Naive thymus-derived CD4-positive, alpha-beta T cell (primary cell): Measurements from ENCODE around the gene MYO7A. TPM values are rescaled to one million over a fixed set of nuclear protein-coding genes. Genes with fewer than 3 reads are reported as not detected.
A peak's percentile ranks its signal among the peaks of the same experiment; 100 is the strongest.

Experiments used
- ATAC-seq: fragments of 150-1000 bp; cut with Tn5 transposase; 2 replicates; pipeline ENCODE4 v1.10.0; 2021; ENCODE audit warnings: mild to moderate bottlenecking, moderate library complexity
- CTCF ChIA-PET: fragments of 350-600 bp; sonication (Branson Sonifier 250); formaldehyde crosslinking; loops from one replicate; lab custom pipeline; 2021; ENCODE audit warnings: antibody characterized with exemption; lab: Charles Lee
- POLR2A ChIA-PET: fragments of 350-600 bp; sonication (Branson Sonifier 250); formaldehyde crosslinking; loops from one replicate; lab custom pipeline; 2021; ENCODE audit warnings: antibody characterized with exemption, inconsistent platforms; lab: Charles Lee
- DNase-seq, 9 donors: peaks; one replicate each; pipeline versions ENCODE4 v3.0.0 to v3.0.0-alpha.2; 2020 to 2022; ENCODE audit warnings: mixed read lengths in 1 of 9
- H3K27ac ChIP-seq: one replicate; pipeline ENCODE4 v1.7.0; 2013; ENCODE audit warnings: mild to moderate bottlenecking, low read depth, low read length, moderate library complexity
- H3K27me3 ChIP-seq, 2 donors: one replicate each; pipeline ENCODE4 v1.7.0; 2013; ENCODE audit warnings: low read length in 2 of 2, mild to moderate bottlenecking in 2 of 2, moderate library complexity in 2 of 2; ENCODE audit not compliant: control insufficient read depth in 2 of 2, insufficient read depth in 2 of 2
- H3K36me3 ChIP-seq, 3 experiments: 1 replicate in 2 of 3; 2 replicates in 1 of 3; pipeline ENCODE4 v1.7.0; 2013; ENCODE audit warnings: low read length in 3 of 3, mild to moderate bottlenecking in 3 of 3, moderate library complexity in 1 of 3; ENCODE audit not compliant: insufficient read depth in 3 of 3, control insufficient read depth in 2 of 3
- H3K4me1 ChIP-seq, 2 donors: one replicate each; pipeline ENCODE4 v1.7.0; 2013; ENCODE audit warnings: low read length in 2 of 2, mild to moderate bottlenecking in 2 of 2, moderate library complexity in 1 of 2; ENCODE audit not compliant: control insufficient read depth in 2 of 2, insufficient read depth in 2 of 2
- H3K4me3 ChIP-seq: 2 replicates; pipeline ENCODE4 v1.7.0; 2013; ENCODE audit warnings: mild to moderate bottlenecking, low read length
- H3K9me3 ChIP-seq, 3 experiments: 1 replicate in 2 of 3; 2 replicates in 1 of 3; pipeline ENCODE4 v1.7.0; 2013; ENCODE audit warnings: low read length in 3 of 3; ENCODE audit not compliant: control insufficient read depth in 2 of 3
- H3K27ac Mint-ChIP-seq, 9 donors: one replicate each; pipeline ENCODE4 v1.8.0; 2020 to 2022; ENCODE audit warnings: mixed read lengths in 9 of 9, mild to moderate bottlenecking in 8 of 9, moderate library complexity in 5 of 9, inconsistent platforms in 2 of 9
- H3K27me3 Mint-ChIP-seq, 5 donors: one replicate each; pipeline ENCODE4 v1.8.0; 2021 to 2022; ENCODE audit warnings: mixed read lengths in 5 of 5, mild to moderate bottlenecking in 1 of 5
- H3K36me3 Mint-ChIP-seq, 5 donors: one replicate each; pipeline ENCODE4 v1.8.0; 2020 to 2022; ENCODE audit warnings: mixed read lengths in 5 of 5, mild to moderate bottlenecking in 3 of 5, inconsistent platforms in 1 of 5
- H3K4me1 Mint-ChIP-seq, 7 donors: one replicate each; pipeline ENCODE4 v1.8.0; 2020 to 2022; ENCODE audit warnings: mixed read lengths in 7 of 7, mild to moderate bottlenecking in 3 of 7, inconsistent platforms in 1 of 7
- H3K4me3 Mint-ChIP-seq, 10 donors: one replicate each; pipeline ENCODE4 v1.8.0; 2020 to 2022; ENCODE audit warnings: mild to moderate bottlenecking in 10 of 10, mixed read lengths in 10 of 10, moderate library complexity in 6 of 10, inconsistent platforms in 2 of 10
- H3K9me3 Mint-ChIP-seq, 11 donors: one replicate each; pipeline ENCODE4 v1.8.0; 2020 to 2022; ENCODE audit warnings: mixed read lengths in 11 of 11, mild to moderate bottlenecking in 4 of 11, inconsistent platforms in 1 of 11, moderate library complexity in 1 of 11
- intact Hi-C, 2 donors: fragments of 100-400 bp; cut with micrococcal nuclease; formaldehyde crosslinking; loops; one replicate each; pipeline ENCODE4 v1.15.1; 2023
- polyA plus RNA-seq, 2 donors: library from polyadenylated mRNA; unstranded; fragments of 300-500 nt; fragmentation: Illumina TruSeq; gene quantifications; one replicate each; pipeline ENCODE4 v1.2.3, GENCODE V29; 2021
- total RNA-seq, 6 experiments: library from RNA in 5 of 6; stranded (reverse) in 5 of 6; gene quantifications; 1 replicate in 5 of 6; 2 replicates in 1 of 6; pipeline ENCODE4 v1.2.3 and lab custom pipeline; 2021 to 2026

Gene MYO7A
- total and polyA plus RNA-seq, 7 experiments from 2014 or later = 0.07 to 2.5 (median 0.27) TPM; not detected in 2

DNA sequence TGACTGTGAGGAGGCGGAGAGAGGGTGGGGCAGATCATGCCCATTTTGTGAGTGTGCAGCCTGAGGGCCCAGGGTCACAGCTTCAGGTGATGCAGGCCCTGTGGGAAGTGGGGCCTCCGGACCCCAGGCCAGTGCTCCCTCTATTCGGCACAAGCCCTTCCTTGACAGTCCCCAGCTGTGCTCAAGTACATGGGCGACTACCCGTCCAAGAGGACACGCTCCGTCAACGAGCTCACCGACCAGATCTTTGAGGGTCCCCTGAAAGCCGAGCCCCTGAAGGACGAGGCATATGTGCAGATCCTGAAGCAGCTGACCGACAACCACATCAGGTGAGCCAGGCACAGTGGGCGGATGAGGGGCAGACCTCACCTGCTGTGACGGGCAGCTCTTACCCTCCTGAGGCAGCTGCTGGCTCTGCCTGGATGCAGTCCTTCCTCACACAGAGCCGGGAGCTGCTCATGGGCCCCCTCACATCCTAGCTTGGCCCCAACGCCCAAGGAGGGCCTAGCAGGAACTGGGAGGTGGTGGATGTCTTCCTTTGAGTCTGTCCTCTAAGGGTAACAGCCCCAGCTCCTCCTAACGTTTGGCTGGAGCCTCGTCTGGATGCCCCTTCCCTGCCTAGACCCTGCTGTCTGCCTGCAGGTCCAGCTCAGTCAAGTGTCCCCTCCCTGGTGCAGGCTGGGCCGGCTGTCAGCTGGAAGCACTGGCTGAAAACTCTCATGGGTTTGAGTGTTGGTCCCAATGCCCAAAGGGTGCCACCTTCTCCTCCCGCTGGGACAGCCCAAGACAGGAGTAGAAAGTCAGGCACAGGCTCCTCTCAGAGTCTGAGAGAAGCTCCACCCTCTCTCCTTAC, 76.1 kb downstream of the MYO7A start:
- Histone ChIP-seq H3K4me3 (no peak overlapping the region), H3K9me3 (no peaks in the 10 kb centered on the region), H3K4me1 (no peaks in the 10 kb centered on the region), H3K27me3 (no peaks in the 10 kb centered on the region), H3K36me3 (no peaks in the 10 kb centered on the region), H3K27ac (no peak overlapping the region)
- peaks cover 0 to 5% (median 0%) of the 10 kb centered on the region in 7 donors for H3K4me1 Mint-ChIP-seq
- no peaks in the 10 kb centered on the region for H3K9me3 Mint-ChIP-seq
- H3K27ac Mint-ChIP-seq = no peak overlapping the region
- ATAC-seq (no peak), DNase-seq (no peak)
- no peaks in the 10 kb centered on the region for H3K36me3 Mint-ChIP-seq
- POLR2A ChIA-PET = no interaction called here
- intact Hi-C loops = no loop called here
- H3K4me3 Mint-ChIP-seq = no peak overlapping the region
- CTCF ChIA-PET = interaction anchor here (1.5 kb wide), 1 partner anchor 16 kb away, joined by 3 read pairs; no protein-coding TSS in a partner anchor
- no peaks in the 10 kb centered on the region for H3K27me3 Mint-ChIP-seq

DNA sequence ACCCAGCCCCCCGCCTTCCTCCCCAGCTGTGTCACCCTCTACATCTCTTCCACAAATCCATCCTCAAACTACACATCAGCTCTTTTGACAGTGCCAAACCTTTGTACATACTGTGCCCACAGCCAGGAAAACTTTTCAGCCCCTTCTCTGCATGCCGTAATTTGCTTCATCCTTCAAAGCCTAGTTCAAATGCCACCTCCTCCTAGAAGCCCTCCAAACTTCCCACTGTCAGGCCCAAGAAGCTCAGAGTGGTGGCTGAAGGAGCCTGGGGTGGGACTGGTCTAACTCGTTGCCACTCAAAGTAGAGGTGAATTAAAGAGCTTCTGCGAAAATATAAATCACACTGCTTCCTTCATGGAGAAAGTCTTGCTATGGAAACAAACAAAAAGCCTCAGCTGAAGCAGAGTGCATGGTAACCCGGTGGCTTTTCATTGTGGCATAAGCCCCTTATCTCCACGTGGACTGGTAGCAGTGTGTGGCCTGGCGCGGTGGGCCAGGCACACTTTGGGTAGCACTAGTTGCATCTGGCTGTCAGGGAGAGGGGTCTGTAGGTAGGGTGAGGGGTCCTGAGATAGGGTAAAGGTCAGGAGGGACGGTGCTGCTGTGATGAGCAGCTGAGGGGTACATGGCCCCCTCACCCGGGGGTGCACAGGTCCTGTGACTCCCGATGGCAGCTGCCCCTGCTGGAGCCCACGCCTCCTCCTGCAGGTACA, 76.9 kb downstream of the MYO7A start:
- H3K4me3 ChIP-seq = no peak overlapping the region
- no peaks in the 10 kb centered on the region for H3K36me3 ChIP-seq
- no peaks in the 10 kb centered on the region for H3K9me3 ChIP-seq
- H3K4me3 Mint-ChIP-seq = no peak overlapping the region
- ATAC-seq = no peak
- ChIA-PET CTCF (interaction anchor here (1.5 kb wide), 1 partner anchor 17 kb away, joined by 3 read pairs; no protein-coding TSS in a partner anchor), POLR2A (no interaction called here)
- no peak overlapping the region for H3K27ac Mint-ChIP-seq
- H3K27me3 ChIP-seq = no peaks in the 10 kb centered on the region
- no peaks in the 10 kb centered on the region for H3K27me3 Mint-ChIP-seq
- intact Hi-C loops = no loop called here
- H3K4me1 ChIP-seq = no peaks in the 10 kb centered on the region
- DNase-seq = no peak
- no peak overlapping the region for H3K27ac ChIP-seq
- H3K36me3 Mint-ChIP-seq = no peaks in the 10 kb centered on the region
- no peaks in the 10 kb centered on the region for H3K9me3 Mint-ChIP-seq
- H3K4me1 Mint-ChIP-seq = peaks cover 0 to 5% (median 0%) of the 10 kb centered on the region in 7 donors

DNA sequence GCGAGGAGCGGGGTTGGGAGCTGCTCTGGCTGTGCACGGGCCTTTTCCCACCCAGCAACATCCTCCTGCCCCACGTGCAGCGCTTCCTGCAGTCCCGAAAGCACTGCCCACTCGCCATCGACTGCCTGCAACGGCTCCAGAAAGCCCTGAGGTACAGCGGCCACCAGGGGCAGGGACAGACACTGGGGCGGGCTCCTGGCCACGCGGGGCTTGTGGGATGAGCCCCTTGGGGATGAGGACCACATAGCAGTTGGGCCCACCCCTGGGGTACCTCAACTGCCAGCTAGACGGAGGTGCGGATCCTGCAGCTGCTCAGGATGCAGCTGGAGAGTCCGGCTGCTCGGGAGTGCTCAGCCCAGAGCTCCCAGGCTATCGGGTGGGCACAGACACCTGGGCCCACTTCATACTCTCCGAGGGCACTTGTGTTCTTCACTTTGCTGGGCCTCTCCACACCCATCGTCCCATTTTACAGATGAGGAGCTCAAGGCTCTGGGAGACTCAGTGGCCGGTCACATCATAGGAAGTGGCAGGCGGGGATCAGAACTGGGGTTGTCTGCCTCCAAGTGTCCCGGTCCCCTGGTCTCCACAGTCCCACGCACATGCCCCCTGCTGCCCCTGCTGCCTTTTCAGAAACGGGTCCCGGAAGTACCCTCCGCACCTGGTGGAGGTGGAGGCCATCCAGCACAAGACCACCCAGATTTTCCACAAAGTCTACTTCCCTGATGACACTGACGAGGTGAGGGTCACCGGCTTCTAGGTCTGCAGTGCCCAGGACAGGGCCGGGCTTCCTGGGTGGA, 77.6 kb downstream of the MYO7A start:
- no peaks in the 10 kb centered on the region for H3K9me3 ChIP-seq
- no peak for ATAC-seq
- no peaks in the 10 kb centered on the region for H3K36me3 ChIP-seq
- H3K4me1 ChIP-seq = no peaks in the 10 kb centered on the region
- no peak overlapping the region for H3K27ac ChIP-seq
- H3K27me3 ChIP-seq = no peaks in the 10 kb centered on the region
- Mint-ChIP-seq H3K27ac (no peak overlapping the region), H3K4me3 (no peak overlapping the region), H3K27me3 (no peaks in the 10 kb centered on the region), H3K9me3 (no peaks in the 10 kb centered on the region), H3K36me3 (no peaks in the 10 kb centered on the region), H3K4me1 (peaks cover 0 to 5% (median 0%) of the 10 kb centered on the region in 7 donors)
- CTCF ChIA-PET = no interaction called here
- no peak overlapping the region for H3K4me3 ChIP-seq
- POLR2A ChIA-PET = no interaction called here
- DNase-seq = no peak
- intact Hi-C loops = no loop called here

DNA sequence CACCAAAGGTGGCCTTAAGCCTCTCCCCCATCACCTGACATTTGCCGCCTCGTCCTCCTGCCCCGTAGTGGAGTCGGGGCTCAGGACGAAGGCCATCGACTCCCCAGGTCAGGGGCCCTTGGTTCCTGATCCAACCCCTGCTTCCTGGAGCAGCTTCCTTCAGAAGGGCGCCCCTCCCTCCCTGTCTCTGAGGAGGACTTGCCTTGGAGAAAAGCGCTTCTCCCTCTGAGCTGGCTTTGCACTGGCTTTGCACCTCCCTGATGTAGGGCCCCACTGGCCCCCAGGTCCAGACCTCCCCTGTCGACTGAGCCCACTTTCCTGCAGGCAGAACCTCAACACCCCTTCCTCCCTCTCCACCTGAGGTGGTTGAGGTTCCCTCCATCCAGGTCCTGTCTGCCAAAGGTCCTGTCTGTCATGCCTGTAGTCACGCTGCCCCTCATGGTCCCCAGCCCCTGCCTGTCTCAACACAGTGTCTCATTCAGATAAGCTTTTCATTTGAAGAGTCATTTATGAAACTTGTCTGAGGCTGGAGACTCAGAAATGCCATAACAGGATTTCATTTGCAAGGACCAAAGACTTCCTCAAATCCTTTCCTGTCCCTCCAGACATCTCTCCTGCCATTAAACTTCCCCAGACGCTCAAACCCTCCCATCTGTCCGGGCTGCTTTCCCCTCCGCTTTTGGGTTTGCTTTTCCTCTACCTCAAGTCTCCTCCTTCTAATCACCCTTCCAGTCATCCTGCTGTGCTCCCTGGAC, 78.4 kb downstream of the MYO7A start:
- no peak for ATAC-seq
- H3K36me3 Mint-ChIP-seq = no peaks in the 10 kb centered on the region
- H3K9me3 Mint-ChIP-seq = no peaks in the 10 kb centered on the region
- intact Hi-C loops = no loop called here
- H3K4me1 ChIP-seq = no peaks in the 10 kb centered on the region
- H3K27me3 Mint-ChIP-seq = no peaks in the 10 kb centered on the region
- CTCF ChIA-PET = no interaction called here
- peak overlapping the region in 2 of 9 donors; percentile 10 to 36 for H3K27ac Mint-ChIP-seq
- no peak overlapping the region for H3K4me3 ChIP-seq
- H3K27ac ChIP-seq = no peak overlapping the region
- no peak overlapping the region for H3K4me3 Mint-ChIP-seq
- peaks cover 0 to 5% (median 0%) of the 10 kb centered on the region in 7 donors for H3K4me1 Mint-ChIP-seq
- H3K36me3 ChIP-seq = no peaks in the 10 kb centered on the region
- POLR2A ChIA-PET = no interaction called here
- H3K27me3 ChIP-seq = no peaks in the 10 kb centered on the region
- no peak for DNase-seq
- no peaks in the 10 kb centered on the region for H3K9me3 ChIP-seq

DNA sequence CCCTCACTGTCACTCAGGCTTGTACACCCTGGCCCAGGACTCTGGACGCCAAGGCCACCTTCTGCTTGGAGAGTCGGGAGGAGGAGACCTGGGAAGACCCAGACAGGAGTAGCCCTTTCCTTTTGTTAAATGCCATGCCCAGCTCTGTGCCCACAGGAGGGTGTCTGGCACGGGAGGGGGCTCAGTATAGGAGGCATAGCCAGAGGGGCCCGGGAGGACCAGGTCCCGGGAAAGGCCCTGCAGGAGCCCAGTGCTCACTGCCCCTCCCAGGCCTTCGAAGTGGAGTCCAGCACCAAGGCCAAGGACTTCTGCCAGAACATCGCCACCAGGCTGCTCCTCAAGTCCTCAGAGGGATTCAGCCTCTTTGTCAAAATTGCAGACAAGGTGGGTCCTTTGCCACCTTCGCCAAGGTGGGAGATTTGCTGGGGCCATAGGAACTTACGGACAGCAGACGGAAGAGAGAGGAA, 79.0 kb downstream of the MYO7A start:
- no peak for ATAC-seq

More for the DNA sequence above, 79.0 kb downstream of the MYO7A start:
- intact Hi-C loops = no loop called here
- no peaks in the 10 kb centered on the region for H3K27me3 ChIP-seq
- H3K27ac Mint-ChIP-seq = no peak overlapping the region
- no peaks in the 10 kb centered on the region for H3K9me3 Mint-ChIP-seq
- H3K36me3 Mint-ChIP-seq = no peaks in the 10 kb centered on the region
- H3K4me1 Mint-ChIP-seq = peaks cover 0 to 5% (median 0%) of the 10 kb centered on the region in 7 donors
- H3K36me3 ChIP-seq = no peaks in the 10 kb centered on the region
- POLR2A ChIA-PET = no interaction called here
- H3K4me3 ChIP-seq = no peak overlapping the region
- no peaks in the 10 kb centered on the region for H3K27me3 Mint-ChIP-seq
- H3K4me1 ChIP-seq = no peaks in the 10 kb centered on the region
- CTCF ChIA-PET = no interaction called here
- H3K9me3 ChIP-seq = no peaks in the 10 kb centered on the region
- no peak overlapping the region for H3K27ac ChIP-seq
- no peak for DNase-seq
- H3K4me3 Mint-ChIP-seq = no peak overlapping the region
